ENCODE results near the gene GRIK3. TPM values are rescaled to one million over a fixed set of nuclear protein-coding genes. Genes with fewer than 3 reads are reported as not detected.
"Not testable (repeated sequence)": the region's sequence is repeated elsewhere in the genome, so short reads cannot be mapped to it uniquely, and the experiment has no call there.

Gene GRIK3
- total and polyA plus RNA-seq, 2 experiments from 2014 or later: 0.09 TPM; not detected in 1

DNA sequence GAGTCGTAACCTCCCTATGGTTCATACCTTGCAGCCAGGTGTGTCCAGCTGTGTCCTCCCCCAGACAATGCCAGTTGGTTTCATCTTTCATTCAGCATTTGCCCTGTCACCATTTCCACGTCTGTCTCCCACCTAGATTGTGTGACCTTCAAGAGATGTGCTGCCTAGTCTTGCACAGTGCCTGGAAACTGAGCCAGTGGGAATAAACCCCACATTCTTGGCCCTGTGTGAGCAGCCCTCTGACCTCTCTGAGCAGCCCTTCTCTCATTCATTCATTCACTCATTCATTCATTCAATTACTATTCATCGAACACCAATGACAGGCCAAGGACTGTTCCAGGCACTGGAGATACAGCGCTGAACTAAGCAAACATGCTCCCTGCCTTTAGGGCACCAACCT is 115.7 kb downstream of the GRIK3 start:
- no peaks in the 10 kb centered on the region for H3K27me3 ChIP-seq
- no peaks in the 10 kb centered on the region for H3K9me3 ChIP-seq (ENCODE audit: low read depth)
- no peaks in the 10 kb centered on the region for H3K4me1 ChIP-seq (ENCODE audit: low read depth)
- no peaks in the 10 kb centered on the region for H3K36me3 ChIP-seq
- H3K27ac ChIP-seq: no peak overlapping the region
- H3K4me3 ChIP-seq: no peak overlapping the region
- TF ChIP-seq, protein P1, sequence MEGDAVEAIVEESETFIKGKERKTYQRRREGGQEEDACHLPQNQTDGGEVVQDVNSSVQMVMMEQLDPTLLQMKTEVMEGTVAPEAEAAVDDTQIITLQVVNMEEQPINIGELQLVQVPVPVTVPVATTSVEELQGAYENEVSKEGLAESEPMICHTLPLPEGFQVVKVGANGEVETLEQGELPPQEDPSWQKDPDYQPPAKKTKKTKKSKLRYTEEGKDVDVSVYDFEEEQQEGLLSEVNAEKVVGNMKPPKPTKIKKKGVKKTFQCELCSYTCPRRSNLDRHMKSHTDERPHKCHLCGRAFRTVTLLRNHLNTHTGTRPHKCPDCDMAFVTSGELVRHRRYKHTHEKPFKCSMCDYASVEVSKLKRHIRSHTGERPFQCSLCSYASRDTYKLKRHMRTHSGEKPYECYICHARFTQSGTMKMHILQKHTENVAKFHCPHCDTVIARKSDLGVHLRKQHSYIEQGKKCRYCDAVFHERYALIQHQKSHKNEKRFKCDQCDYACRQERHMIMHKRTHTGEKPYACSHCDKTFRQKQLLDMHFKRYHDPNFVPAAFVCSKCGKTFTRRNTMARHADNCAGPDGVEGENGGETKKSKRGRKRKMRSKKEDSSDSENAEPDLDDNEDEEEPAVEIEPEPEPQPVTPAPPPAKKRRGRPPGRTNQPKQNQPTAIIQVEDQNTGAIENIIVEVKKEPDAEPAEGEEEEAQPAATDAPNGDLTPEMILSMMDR (IDR thresholded peaks at IDR 0.05; ENCODE audit: low read depth, low read length): no peak
- no peak for DNase-seq (ENCODE audit: low read depth in 1 of 2, low spot score in 1 of 2)

DNA sequence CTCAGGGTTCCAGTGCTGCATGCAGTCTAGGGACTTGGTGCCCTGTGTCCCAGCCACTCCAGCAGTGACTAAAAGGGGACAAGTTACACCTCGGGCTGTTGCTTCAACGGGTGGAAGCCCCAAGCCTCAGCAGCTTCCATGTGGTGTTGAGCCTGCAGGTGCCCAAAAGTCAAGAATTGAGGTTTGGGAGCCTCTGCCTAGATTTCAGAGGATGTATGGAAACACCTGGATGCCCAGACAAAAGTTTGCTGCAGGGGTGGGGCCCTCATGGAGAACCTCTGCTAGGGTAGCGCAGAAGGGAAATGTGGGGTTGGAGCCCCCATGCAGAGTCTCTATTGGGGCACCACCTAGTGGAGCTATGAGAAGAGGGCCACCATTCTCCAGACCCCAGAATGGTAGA is 117.8 kb downstream of the GRIK3 start:
- not testable (repeated sequence) for H3K36me3 ChIP-seq; H3K9me3 ChIP-seq (ENCODE audit: low read depth); H3K4me1 ChIP-seq (ENCODE audit: low read depth); H3K27ac ChIP-seq; H3K27me3 ChIP-seq; DNase-seq (ENCODE audit: low read depth in 1 of 2, low spot score in 1 of 2); H3K4me3 ChIP-seq

DNA sequence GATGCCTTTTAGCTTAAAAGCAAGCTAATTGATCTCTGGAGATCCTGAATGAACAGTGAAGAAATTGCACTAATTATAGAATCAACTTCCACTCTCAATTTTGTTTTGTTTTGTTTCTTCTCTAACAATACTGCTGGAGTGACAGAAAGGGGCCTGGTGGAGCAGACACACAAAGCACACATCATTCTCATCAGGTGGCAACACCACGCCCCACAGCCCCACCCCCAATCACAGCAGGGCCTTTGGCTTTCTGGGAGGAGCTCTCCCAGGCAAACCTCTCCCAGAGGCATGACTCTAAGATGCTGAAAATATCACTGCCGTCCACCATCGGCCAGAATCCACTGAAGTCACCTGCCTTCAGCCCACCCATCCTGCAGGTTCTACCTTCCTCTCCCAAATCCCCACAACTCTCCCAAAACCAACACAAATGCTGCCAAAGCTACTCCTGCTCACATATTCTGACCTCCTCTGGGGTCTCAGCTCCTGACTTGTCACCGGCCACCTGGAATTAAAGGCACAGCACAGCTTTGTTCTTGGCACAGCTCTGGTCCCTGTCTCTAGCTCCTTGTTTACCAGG is 120.7 kb downstream of the GRIK3 start:
- Histone ChIP-seq H3K4me1 (ENCODE audit: low read depth) (no peaks in the 10 kb centered on the region), H3K27ac (no peak overlapping the region), H3K36me3 (no peaks in the 10 kb centered on the region), H3K4me3 (no peak overlapping the region), H3K9me3 (ENCODE audit: low read depth) (no peaks in the 10 kb centered on the region), H3K27me3 (no peaks in the 10 kb centered on the region)
- no peak for DNase-seq (ENCODE audit: low read depth in 1 of 2, low spot score in 1 of 2)
- TF ChIP-seq, protein P1 (IDR thresholded peaks at IDR 0.05; ENCODE audit: low read depth, low read length): no peak

DNA sequence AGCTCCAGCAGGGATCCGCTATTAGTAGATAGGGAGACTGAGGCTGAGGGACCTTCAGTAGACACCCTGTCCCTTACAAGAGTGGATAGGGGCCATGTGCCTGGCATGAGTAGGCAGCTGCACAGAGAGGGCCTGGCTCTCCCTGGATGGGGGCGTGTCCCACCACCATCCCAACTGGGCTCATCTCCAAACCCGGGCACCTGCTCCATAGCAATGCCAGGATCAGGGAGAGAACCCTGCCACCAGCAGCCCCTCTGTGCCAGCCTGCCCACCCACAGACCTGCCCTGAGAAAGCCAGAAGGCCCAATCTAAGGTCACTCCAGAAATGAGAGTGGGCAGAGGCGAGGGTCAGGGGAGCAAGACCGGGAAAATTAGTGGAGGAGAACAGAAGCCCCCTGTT is 121.3 kb downstream of the GRIK3 start:
- Histone ChIP-seq H3K27ac (no peak overlapping the region), H3K36me3 (no peaks in the 10 kb centered on the region), H3K4me1 (ENCODE audit: low read depth) (no peaks in the 10 kb centered on the region), H3K27me3 (no peaks in the 10 kb centered on the region), H3K4me3 (no peak overlapping the region), H3K9me3 (ENCODE audit: low read depth) (no peaks in the 10 kb centered on the region)
- TF ChIP-seq, protein P1 (IDR thresholded peaks at IDR 0.05; ENCODE audit: low read depth, low read length): no peak
- no peak for DNase-seq (ENCODE audit: low read depth in 1 of 2, low spot score in 1 of 2)

DNA sequence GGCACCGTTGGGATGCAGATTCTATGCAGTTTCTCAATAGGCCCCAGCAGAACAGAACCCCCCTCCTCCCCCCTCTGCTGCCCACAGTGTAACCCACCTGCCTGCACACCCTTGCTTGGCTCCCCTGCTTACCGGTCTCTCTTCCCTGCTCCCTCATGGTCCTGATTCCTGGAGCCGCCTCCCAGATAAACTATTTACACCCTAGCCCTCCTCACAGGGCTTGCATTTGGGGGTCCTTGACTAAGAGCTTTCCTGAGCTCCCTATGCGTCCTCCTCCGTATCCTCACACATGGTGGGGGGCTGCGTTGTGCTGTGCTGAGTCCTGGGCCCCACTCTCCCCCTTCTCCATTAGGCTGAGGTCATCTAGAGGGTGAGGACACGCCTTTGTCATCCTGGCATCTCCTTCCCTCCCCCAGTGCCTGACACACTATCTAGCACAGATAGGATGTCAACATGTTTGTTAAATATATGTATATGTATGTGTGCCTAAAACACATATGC is 121.9 kb downstream of the GRIK3 start:
- H3K27ac ChIP-seq: no peak overlapping the region
- DNase-seq (ENCODE audit: low read depth in 1 of 2, low spot score in 1 of 2): no peak
- no peaks in the 10 kb centered on the region for H3K27me3 ChIP-seq
- H3K4me3 ChIP-seq: no peak overlapping the region
- TF ChIP-seq, protein P1 (IDR thresholded peaks at IDR 0.05; ENCODE audit: low read depth, low read length): no peak
- no peaks in the 10 kb centered on the region for H3K4me1 ChIP-seq (ENCODE audit: low read depth)
- no peaks in the 10 kb centered on the region for H3K9me3 ChIP-seq (ENCODE audit: low read depth)
- no peaks in the 10 kb centered on the region for H3K36me3 ChIP-seq

DNA sequence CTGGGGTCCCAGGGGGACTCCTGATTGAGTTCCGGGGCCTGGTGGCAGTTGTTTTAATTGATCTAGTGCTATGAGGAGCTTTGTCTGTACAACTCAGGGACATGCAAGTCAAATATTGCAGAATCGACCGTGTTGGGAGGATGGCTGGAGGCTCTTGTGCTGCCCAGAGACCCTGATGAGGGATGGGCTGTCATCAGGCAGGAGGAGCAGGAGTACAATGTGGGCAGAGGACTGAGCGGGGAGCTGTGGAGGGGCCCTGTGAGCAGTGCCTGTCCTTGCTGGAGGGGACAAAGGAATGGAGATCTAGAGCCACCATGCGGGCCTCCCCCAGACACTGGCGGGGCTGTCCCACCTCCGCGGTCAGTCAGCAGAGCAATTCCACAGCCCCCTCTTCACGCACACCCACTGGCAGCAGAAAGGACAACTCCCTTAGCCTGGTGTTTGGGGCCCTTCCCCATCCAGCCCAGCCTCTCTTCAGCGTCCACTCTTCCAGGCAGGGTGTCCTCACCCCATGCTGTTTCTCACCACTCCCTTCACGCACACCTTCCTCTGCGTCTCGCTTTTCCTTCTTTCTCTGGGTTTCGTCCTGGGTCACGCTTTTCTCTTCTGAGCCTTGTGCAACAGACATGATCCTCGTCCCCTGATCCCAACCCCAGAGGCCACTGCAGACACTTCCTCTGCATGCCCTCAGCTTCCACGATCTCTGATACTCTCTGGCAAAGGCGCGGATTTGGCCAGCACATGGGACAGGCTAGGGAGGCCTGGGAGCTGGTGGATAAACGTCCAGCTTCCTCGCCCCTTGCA is 122.6 kb downstream of the GRIK3 start:
- Histone ChIP-seq H3K27ac (no peak overlapping the region), H3K9me3 (ENCODE audit: low read depth) (no peaks in the 10 kb centered on the region), H3K27me3 (no peaks in the 10 kb centered on the region), H3K36me3 (no peaks in the 10 kb centered on the region), H3K4me1 (ENCODE audit: low read depth) (no peaks in the 10 kb centered on the region), H3K4me3 (no peak overlapping the region)
- DNase-seq (ENCODE audit: low read depth in 1 of 2, low spot score in 1 of 2): no peak
- TF ChIP-seq, protein P1 (IDR thresholded peaks at IDR 0.05; ENCODE audit: low read depth, low read length): no peak
